ENCODE data around the gene UGT1A3. TPM values are rescaled to one million over a fixed set of nuclear protein-coding genes. Genes with fewer than 3 reads are reported as not detected.

Gene UGT1A3
- total and polyA plus RNA-seq, 2 donors (not counting 1 experiment from before 2014, with no cell fraction given) = not detected

- ATAC-seq (ENCODE audit: low read depth) = no peak
Observed at GRCh38 chr2:233813236-233814055, 84.6 kb downstream of the UGT1A3 start.

More at GRCh38 chr2:233813236-233814055, 84.6 kb downstream of the UGT1A3 start:
- peaks cover 0 to 9% (median 0%) of the 10 kb centered on the region in 4 experiments for H3K27me3 ChIP-seq (replicated peaks in 1 of 4; ENCODE audit: control extremely low read depth in 1 of 4, control insufficient read depth in 3 of 4, insufficient read depth in 4 of 4, low read length in 3 of 4)
- no peaks in the 10 kb centered on the region for H3K4me1 ChIP-seq (ENCODE audit: control insufficient read depth in 2 of 2, insufficient read depth in 2 of 2, low read length in 2 of 2)
- CTCF ChIA-PET = no interaction called here
- WGBS (ENCODE audit: insufficient coverage) = 91% methylated on average over 1 of the region's 3 CpGs
- H3K36me3 ChIP-seq (replicated peaks in 1 of 2; ENCODE audit: control extremely low read depth in 1 of 2, control insufficient read depth in 1 of 2, extremely low read depth in 1 of 2, insufficient read depth in 2 of 2, low read length in 1 of 2) = no peaks in the 10 kb centered on the region
- H4K20me1 ChIP-seq (ENCODE audit: control insufficient read depth, insufficient read depth, low read length, poor library complexity, severe bottlenecking) = no peaks in the 10 kb centered on the region
- H3K4me3 ChIP-seq (ENCODE audit: control extremely low read depth in 1 of 5, extremely low read depth in 1 of 5, insufficient read depth in 1 of 5, low read depth in 2 of 5, low read length in 4 of 5) = no peak overlapping the region
- no peak overlapping the region for H3K4me2 ChIP-seq (replicated peaks; ENCODE audit: low read depth, low read length, poor library complexity, severe bottlenecking)
- TF ChIP-seq EZH2 (IDR thresholded peaks at IDR 0.05; ENCODE audit: borderline replicate concordance, insufficient read depth, low read depth, low read length, poor library complexity, severe bottlenecking) (no peak), CTCF (IDR thresholded peaks at IDR 0.05) (no peak)
- Mint-ChIP-seq H3K27me3 (peaks cover 28% of the 10 kb centered on the region), H3K27ac (no peak overlapping the region), H3K4me3 (no peak overlapping the region), H3K9me3 (ENCODE audit: insufficient read depth) (no peaks in the 10 kb centered on the region), H3K4me1 (no peaks in the 10 kb centered on the region)
- H3K9me3 ChIP-seq (ENCODE audit: control extremely low read depth in 1 of 3, control insufficient read depth in 2 of 3, insufficient read depth in 1 of 3, low read length in 2 of 3) = peaks cover 0 to 6% (median 0%) of the 10 kb centered on the region in 3 donors
- no peaks in the 10 kb centered on the region for H3K79me2 ChIP-seq (ENCODE audit: control insufficient read depth, insufficient read depth, low read length)
- POLR2A ChIA-PET = no interaction called here
- no peak overlapping the region for H3K9ac ChIP-seq (ENCODE audit: low read length)
- intact Hi-C loops (cut with micrococcal nuclease) = no loop called here
- H3K27ac ChIP-seq (ENCODE audit: low read length in 2 of 2) = no peak overlapping the region
- H2AFZ ChIP-seq (ENCODE audit: insufficient read depth, low read depth, low read length, poor library complexity, severe bottlenecking) = no peak overlapping the region
- no peak for DNase-seq

All from B cell (primary cell).